GM12892 (cell line): ENCODE data around the gene FFAR2.

ENCODE experiments used
- POLR2A ChIP-seq: IDR thresholded peaks from 2 replicates; pipeline ENCODE4 v1.6.1; 2011; ENCODE audit warnings: low read depth, low read length, control low read depth
- POLR2AphosphoS5 ChIP-seq: IDR thresholded peaks from 2 replicates; pipeline ENCODE4 v1.6.1; 2011; ENCODE audit warnings: low read depth, low read length, control low read depth

DNA sequence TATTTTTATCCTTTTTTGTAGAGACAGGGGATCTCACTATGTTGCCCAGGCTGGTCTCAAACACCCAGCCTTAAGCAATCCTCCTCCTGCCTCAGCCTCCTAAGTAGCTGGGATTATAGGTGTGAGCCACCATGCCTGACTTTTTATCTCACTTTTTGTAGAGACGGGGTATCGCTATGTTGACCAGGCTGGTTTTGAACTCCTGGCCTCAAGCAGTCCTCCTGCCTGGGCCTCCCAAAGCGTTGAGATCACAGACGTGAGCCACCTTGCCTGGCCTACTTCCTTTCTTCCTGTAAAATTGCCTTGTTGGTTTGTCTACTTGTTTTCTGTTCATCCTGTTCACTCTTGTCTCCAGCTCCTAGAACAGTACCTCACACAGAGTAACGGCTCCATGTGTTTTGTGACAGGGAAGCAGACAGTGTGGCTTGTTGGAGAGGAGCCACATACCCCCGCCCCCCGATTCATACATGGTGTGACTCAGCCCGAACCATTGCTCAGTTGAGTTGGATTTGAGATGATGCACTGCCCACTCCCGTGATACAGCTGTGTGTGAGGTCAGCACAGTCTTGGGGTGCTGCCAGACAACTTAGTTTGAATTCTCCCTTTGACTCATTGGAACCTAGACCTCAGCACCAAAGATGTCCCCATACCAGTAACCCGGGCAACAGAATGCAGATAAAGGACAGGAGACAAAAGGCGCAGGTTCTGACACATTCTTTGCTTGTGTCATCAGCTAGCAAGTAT is 43.0 kb upstream of the FFAR2 start:
- TF ChIP-seq POLR2AphosphoS5 (peak; percentile 36; the same call in 1 of the 2 replicates), POLR2A (no peak)
